ENCODE measurements around the gene TMEM250. TPM values are rescaled to one million over a fixed set of nuclear protein-coding genes. Genes with fewer than 3 reads are reported as not detected.

The TMEM250 gene
- polyA plus RNA-seq, 3 donors: 16.2 to 22.9 (median 19.7) TPM

- DNase-seq (ENCODE audit: extremely low read depth in 1 of 11, low read depth in 9 of 11, low spot score in 4 of 11): no peak
Measured at GRCh38 chr9:136090768-136091581, 27.7 kb downstream of the TMEM250 start.

- no peak for DNase-seq (ENCODE audit: extremely low read depth in 1 of 11, low read depth in 9 of 11, low spot score in 4 of 11)
Measured at GRCh38 chr9:136090056-136090735, 28.5 kb downstream of the TMEM250 start.

GRCh38 chr9:136089697-136090045 lies 29.0 kb downstream of the TMEM250 start:
- no peak for DNase-seq (ENCODE audit: extremely low read depth in 1 of 11, low read depth in 9 of 11, low spot score in 4 of 11)

GRCh38 chr9:136088939-136089696 lies 29.6 kb downstream of the TMEM250 start:
- DNase-seq (ENCODE audit: extremely low read depth in 1 of 11, low read depth in 9 of 11, low spot score in 4 of 11): no peak

DNA sequence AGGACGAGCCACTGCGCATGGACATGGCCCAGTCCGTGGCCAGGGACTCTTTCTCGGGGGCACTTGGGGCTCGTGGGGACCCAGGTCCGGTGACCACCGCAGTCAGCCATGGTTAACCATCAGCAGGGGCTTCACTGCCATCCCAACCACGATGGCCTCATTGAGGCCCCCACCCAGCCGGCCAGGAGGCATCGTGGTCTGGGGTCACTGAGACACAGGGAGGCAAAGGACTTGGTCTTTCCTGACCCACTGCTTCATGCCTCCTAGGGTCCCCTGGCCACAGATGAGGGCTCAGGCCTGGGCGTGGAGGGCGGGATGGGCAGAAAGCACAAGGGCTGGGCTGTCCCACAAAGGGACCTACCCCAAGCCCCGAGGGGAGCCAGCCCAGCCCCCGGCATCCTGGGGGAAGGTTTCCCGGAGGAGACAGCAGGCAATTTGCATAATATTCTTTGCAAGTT lies 30.2 kb downstream of the TMEM250 start:
- no peak for DNase-seq (ENCODE audit: extremely low read depth in 1 of 11, low read depth in 9 of 11, low spot score in 4 of 11)

- no peak for DNase-seq (ENCODE audit: extremely low read depth in 1 of 11, low read depth in 9 of 11, low spot score in 4 of 11)
Measured at GRCh38 chr9:136087741-136088480, 30.8 kb downstream of the TMEM250 start.

DNA sequence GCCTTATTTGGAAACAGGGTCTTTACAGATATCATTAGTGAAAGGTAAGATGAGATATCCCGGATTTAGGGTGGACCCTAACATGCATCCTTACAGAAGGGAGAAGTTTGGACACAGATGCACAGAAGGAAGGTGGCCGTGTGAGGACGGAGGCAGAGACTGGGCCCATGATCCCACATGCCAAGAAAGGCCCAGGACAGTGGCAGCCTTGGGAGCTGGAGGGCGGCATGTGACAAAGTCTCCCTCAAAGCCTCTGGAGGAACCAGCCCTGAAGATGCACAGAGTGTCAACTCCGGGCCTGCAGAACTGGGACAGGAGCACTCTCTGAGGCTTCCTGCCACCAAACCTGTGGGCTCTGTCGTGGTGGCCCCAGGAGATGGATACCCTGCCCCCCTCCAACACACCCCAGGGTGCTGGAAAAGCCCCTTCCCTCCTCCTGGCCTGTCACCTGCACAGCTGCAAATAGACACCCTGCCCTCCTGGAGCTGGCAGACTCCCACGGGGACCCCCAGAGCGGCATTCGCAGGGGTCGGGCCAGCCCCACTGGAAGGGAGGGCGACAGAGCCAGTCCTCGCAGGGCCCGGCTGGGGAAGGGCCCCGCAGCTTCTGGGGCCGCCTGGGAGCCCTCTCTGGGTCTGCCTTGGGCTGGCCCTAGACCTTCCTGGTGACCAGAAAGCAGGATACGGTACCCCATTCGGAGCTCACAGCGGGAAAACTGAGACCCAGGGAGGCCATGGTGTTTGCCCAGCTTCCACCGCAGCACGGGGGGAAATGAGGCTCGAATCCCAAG lies 31.5 kb downstream of the TMEM250 start:
- DNase-seq (ENCODE audit: extremely low read depth in 1 of 11, low read depth in 9 of 11, low spot score in 4 of 11): no peak

- DNase-seq (ENCODE audit: extremely low read depth in 1 of 11, low read depth in 9 of 11, low spot score in 4 of 11): no peak
Measured at GRCh38 chr9:136086213-136086881, 32.3 kb downstream of the TMEM250 start.

DNA sequence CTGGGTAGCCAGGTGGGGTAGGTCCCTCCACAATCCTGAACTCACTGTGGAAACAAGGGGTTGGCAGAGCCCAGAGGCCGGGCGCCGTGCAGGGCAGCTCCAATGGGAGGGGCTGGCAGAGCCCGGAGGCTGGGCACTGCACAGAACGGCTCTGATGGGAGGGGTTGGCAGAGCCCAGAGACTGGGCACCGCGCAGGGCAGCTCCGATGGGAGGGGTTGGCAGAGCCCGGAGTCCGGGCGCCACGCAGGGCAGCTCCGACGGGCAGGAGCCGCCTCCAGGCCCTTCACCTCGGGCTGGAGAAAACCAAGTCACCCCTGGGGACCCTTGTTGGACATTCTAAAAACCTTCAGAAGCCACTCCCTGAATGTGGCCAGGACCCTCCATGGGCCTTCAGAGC lies 32.9 kb downstream of the TMEM250 start:
- no peak for DNase-seq (ENCODE audit: extremely low read depth in 1 of 11, low read depth in 9 of 11, low spot score in 4 of 11)

- no peak for DNase-seq (ENCODE audit: extremely low read depth in 1 of 11, low read depth in 9 of 11, low spot score in 4 of 11)
Measured at GRCh38 chr9:136084063-136084944, 34.4 kb downstream of the TMEM250 start.

GRCh38 chr9:136083558-136084062 lies 35.1 kb downstream of the TMEM250 start:
- DNase-seq (ENCODE audit: extremely low read depth in 1 of 11, low read depth in 9 of 11, low spot score in 4 of 11): no peak

DNA sequence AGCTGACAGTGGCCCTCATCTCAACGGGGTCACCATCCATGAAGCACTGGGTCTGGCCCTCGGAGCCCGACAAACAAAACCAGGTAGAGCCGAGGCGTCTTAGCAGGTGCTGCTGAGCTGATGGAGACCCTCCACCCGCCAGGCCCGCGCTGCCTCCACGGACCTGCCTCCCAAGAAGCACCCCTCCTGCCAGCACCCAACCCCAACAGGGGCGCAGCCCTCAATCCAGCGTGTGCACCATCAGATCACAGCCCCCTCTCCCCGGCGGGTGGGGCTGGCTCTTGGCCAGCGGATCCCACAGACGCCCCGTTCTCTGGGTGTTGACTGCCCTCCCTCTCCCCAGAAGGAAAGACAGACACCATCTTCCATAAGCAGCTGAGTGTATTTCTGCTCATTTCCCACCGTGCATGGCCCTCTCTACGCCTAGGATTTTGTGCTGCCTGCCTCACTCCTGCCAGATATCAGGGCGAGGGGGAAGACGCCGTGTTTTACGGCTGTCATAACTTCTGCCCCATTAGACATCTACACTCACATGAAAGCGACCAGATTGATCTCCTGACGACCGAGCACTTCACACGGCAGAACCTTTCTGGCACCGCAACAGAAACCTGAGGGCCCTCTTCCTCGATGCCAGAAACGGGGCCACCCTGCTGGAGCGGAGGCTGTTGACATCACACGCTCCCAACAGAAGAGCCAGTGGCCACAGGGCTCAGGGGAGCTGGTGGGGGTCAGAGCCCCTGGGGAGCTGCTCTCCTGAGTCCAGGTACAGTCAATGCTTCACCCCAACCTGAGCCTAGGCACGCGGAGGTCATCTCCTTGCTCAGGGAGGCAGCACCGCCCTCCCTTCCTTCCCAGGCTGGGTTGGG lies 35.9 kb downstream of the TMEM250 start:
- no peak for DNase-seq (ENCODE audit: extremely low read depth in 1 of 11, low read depth in 9 of 11, low spot score in 4 of 11)

- DNase-seq (ENCODE audit: extremely low read depth in 1 of 11, low read depth in 9 of 11, low spot score in 4 of 11): no peak
Measured at GRCh38 chr9:136081826-136082495, 36.7 kb downstream of the TMEM250 start.

GRCh38 chr9:136081113-136081825 lies 37.4 kb downstream of the TMEM250 start:
- no peak for DNase-seq (ENCODE audit: extremely low read depth in 1 of 11, low read depth in 9 of 11, low spot score in 4 of 11)

GRCh38 chr9:136080716-136081112 lies 38.0 kb downstream of the TMEM250 start:
- DNase-seq (ENCODE audit: extremely low read depth in 1 of 11, low read depth in 9 of 11, low spot score in 4 of 11): no peak

Data from renal cortex interstitium (tissue), 11 donors.